ENCODE results near the gene CTDSPL.

GRCh38 chr3:37816271-37816670 lies 45.4 kb upstream of the CTDSPL start:
- TF ChIP-seq CTCF (IDR thresholded peaks at IDR 0.05) (no peak), POLR2A (IDR thresholded peaks at IDR 0.05) (no peak)
